GM20431 (cell line): Measurements from ENCODE around the gene SLC6A16.
"Not testable (repeated sequence)": the region's sequence is repeated elsewhere in the genome, so short reads cannot be mapped to it uniquely, and the experiment has no call there.

Experiments used
- in situ Hi-C: fragments of 300-500 bp; cut with MseI, MboI; formaldehyde crosslinking; loops from one replicate; pipeline ENCODE4 v1.15.0; 2020; ENCODE audit warnings: low sequenced_read_pairs; ENCODE audit not compliant: unreplicated experiment

The SLC6A16 gene

DNA sequence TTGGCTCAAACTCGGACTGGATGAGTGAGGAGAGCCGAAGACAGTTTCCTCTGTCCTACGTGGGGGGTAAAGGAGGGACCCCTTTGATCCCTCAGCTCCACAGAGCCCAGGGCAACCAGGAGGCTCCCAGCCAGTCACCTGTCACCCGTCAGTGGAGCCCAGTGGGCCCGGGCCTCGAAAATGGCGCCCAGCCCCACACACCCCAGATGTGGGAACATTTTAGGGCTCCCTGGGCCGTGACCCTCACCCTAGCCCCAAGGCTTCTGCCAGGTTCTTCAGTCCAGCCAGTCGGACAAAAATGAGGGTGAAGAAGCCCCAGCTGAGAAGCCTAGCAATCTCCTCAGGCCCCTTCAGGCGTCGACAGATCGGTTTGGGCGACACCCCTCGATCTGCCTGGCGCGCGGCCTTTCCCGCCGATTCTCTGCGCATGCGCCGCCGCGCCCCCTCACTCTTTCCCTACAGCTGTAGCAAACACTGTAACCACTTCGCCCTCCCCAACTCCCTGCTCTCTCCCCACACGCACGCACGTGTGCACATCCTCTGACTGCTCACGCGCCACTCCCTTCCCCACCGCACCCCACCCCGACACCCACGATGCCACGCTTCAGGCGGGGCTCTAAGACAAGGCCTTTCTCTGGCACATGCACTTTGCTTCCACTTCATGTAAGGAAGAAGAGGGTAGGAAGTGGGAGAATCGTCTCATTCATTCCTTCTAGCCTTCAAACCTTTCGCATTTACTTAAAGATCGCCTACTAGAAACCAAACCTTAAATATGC, at the start of gene SLC6A16:
TSS of gene SLC6A16 (minus strand) at position 391 of the 776 bp plus-strand sequence. CDS start 13,844 bp downstream, outside the sequence.
- in situ Hi-C loops: no loop called here

- in situ Hi-C loops: not testable (repeated sequence)
Observed at GRCh38 chr19:49373174-49373573, 48.2 kb upstream of the SLC6A16 start.

DNA sequence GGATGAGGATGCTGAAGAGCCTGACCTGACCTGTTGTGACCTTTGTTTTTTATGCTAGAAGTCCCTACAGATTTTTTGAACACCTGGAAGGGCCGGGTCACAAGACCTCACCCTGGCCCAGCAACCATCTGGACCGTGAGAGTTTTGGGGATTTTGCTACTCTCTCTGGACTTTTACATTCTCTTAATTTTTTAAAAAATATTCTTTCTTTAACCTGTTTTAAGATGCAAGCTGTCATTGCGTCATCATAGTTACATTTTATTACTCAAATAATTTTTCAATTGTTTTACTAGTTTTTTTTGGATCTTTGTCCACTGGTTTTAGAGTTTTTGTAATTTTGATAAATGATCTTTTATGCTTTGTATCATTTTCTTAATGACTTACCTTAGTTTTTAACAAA, 46.2 kb upstream of the SLC6A16 start:
- in situ Hi-C loops: no loop called here

DNA sequence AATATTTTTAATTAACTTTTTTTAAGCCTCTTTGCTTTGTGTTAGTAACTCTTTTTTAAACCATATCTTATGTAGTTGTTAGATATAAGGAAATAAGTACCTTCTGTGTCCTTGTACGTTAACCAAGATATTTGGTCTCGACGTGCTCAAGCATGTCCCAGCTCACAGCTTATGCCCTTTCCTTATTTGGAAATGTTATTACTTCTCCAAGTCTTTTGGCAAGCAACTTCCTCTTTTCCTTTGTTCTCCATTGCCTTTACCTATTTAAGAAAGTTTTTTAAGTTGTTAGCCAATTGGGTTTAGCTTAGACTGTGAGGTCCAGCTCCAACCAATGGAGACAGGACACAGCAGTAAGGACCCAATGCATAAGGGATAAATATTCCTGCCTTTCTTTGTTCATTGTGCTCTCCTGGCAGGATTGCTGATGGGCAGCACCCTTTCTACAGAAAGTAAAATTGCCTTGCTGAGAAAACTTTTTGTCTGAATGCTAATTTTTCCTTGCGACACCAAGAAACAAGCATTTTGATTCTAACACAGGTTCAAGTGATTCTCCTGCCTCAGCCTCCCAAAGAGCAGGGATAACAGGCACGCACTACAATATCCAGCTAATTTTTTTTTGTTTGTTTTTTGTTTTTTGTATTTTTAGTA, 43.8 kb upstream of the SLC6A16 start:
- in situ Hi-C loops: no loop called here

DNA sequence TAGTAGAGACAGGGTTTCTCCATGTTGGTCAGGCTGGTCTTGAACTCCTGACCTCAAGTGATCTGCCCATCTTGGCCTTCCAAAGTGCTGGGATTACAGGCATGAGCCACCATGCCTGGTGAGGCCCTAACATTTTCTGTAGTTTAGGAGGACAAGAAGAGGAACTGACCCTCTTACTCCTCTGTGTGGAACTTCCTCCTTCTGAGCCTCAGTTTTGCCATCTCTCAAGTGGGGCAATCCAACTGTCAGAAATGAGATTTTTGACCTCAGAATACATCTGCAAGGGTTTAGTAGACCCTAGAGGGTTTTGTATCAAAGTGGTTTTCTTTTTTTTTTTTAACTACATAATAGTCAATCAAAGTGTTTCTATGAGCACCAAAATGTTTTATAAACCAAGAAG, 41.1 kb upstream of the SLC6A16 start:
- in situ Hi-C loops: no loop called here

DNA sequence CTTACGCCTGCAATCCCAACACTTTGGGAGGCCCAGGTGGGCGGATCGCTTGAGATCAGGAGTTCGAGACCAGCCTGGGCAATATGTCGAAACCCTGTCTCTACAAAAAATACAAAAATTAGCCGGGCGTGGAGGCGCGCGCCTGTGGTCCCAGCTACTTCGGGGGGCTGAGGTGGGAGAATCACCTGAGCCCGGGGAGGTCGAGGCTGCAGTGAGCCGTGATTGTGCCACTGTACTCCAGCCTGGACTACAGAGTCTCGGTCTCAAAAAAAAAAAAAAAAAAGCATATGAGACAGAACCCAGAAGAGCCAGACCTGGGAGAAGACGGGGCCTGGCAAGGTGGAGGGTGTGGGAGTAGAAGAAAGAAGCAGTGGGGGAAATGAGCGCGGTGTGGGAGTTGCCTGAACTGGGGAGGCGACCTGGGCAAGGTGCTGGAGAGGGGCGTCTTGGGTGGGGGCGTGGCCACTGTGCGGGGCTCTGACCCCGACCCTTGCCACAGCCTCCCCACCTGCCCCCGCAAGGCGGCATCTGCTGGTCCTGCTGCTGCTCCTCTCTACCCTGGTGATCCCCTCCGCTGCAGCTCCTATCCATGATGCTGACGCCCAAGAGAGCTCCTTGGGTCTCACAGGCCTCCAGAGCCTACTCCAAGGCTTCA, 39.2 kb upstream of the SLC6A16 start:
- in situ Hi-C loops: no loop called here

DNA sequence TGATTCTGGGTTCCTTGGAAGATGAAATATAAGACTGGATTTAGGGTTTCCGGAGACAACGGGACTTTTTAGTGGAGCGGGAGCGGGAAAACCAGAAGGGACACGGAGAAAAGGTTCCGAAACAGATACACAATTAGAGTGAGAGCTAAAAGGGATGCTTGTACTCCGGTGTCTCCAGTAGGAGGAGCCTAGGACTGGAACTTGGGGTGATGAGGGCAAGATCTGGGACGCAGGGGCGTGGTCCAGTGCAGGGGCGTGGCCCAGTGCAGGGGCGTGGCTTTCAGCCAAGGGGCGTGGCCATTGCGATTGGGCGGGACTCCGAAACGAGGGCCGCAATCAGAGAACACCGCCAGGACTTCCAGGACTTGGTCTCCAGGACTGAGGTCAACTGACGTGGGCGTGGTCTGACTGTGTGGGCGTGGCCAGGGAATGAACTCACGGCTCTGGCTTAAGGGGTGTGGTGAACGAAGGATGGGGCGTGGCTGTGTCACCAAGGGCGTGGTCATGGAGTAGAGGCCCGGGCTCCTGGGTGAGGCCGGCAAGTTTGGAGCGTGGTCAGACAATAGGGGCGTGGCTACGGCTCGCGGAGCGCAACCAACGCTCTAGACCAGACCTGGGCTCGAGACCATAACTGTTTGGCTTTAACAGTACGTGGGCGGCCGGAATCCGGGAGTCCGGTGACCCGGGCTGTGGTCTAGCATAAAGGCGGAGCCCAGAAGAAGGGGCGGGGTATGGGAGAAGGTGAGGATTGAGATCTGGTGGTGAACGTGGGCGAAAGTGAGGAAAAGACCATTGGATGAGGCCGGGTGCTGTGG, 38.5 kb upstream of the SLC6A16 start, which contains the start of gene DKKL1:
TSS of gene DKKL1 (plus strand) at position 610 of the 815 bp plus-strand sequence. CDS start at position 732, 122 bp downstream.
- in situ Hi-C loops: no loop called here

DNA sequence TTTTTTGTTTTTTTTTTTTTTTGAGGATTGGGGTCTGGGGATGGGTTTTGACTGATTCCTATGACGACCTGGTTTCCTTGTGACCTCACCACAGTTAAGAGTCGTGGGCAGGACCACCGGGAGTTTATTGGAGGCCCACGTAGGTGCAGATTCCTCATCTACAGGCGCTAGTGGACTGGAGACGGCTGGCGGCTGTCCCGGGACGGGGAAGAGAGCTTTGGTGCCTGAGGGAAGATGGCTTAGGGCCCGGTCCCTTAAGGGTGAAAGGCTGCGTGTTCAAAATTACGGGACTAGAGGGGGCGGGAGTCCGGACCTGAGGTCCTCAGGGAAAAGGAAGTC, 37.9 kb upstream of the SLC6A16 start:
- in situ Hi-C loops: no loop called here

DNA sequence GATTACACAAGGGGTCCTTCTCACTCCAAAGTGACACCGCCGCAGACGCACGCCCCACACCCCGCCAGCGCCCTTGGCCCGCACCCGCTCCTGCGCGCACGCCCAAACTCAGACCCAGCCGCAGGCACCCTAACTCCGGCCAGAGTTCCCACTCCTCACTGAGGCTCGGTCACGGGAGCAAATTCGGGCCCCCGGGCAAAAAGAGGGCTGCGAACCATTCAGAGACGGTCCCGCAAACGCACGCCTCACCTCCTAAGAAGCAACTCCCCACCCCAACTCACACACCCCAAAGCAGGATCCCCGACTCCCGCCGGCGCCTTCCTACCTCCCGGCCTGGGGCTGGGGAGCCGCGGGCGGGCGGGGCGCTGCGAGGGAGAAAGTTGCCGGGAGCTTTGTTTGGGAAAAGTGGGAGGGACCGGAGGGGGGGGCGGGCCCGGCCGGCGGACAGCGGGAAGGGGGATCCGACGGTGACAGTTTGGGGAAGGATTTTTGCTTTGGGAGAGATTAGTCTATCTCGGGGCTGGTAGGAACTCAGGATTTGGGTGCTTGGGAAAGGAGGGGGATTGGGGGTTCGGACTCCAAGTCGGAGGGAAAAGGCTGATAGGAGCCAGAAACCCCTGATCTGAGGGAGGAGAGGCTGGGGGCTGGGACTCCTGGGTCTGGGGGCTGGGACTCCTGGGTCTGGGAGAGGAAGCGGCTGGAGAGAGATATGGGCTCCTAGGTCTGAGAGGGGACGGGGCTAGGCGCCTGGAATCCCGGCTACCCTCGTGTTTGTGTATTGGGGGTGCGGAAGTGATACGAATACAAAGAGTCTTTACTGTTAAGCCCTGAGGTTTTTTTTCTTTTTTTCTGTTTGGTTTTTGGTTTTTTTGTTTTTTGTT, 37.3 kb upstream of the SLC6A16 start, which contains the start of gene TEAD2:
TSS of gene TEAD2 (minus strand) at position 369 of the 881 bp plus-strand sequence. CDS start 2,341 bp downstream, outside the sequence.
- in situ Hi-C loops: no loop called here

- in situ Hi-C loops: no loop called here
Observed at GRCh38 chr19:49361438-49362047, 36.6 kb upstream of the SLC6A16 start.

DNA sequence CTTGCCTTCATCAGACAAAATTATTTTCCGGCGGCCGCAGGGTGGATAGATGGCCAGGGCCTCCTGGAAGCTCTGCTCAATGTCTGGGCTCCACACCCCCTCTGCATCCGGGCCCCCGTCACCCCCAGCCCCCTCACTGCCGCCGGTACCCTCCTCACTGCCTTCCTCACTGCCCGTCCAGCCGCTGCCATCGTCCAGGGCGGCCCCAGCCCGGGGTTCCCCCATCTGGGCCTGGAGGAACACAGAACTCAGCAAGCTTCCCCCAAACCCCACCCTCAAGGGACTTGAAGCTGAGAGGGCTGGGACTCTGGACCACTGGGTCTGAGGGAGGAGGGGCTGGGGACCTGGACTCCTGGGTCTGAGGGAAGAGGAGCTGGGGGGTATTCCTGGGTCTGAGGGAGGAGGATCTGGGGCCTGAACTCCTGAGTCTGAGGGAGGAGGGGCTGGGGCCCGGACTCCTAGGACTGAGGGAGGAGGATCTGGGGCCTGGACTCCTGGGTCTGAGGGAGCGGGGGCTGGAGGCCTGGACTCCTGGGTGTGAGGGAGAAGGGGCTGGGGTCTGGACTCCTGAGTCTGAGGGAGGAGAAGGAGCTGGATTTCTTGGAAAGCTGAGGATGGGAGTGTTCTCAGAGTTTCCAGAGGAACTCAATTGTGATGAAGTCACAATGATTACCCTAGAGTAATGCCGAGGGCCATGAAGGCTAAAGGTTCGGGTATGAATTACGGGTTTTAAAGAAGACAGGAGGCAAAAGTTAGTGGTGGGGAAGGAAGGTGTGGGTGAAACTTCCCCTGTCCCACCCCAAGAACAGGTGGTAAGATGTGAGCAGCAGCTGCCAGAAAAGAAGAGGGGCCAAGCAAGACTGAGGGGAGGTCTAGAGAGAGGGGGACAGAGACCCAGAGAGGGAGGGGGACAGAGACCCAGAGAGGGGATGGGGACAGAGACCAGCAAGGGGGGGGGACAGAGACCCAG, 35.1 kb upstream of the SLC6A16 start:
- in situ Hi-C loops: no loop called here

- in situ Hi-C loops: no loop called here
Observed at GRCh38 chr19:49357186-49357585, 32.2 kb upstream of the SLC6A16 start.

GRCh38 chr19:49356382-49356781, 31.4 kb upstream of the SLC6A16 start:
- in situ Hi-C loops: no loop called here

DNA sequence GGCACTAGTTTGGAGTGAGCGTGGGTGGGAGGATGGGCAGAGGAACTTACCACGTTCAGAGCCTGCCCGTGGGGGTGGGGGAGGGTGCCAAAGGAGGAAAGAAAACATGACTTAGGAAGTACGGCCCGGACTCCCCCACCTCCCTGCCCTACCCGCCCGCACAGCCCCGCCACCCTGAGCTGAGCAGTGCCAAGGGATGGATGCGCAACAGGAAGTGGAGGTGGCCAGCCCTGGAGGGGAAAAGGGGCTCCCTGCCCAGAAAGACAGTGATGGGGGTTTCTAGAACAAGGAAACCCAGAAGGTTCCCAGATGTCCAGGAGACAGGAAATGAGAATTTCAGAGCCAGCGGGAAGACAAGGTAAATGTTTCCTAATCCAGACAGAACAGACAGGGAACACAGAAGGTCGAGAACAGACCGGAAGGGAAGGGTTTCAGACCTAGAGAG, 30.9 kb upstream of the SLC6A16 start:
- in situ Hi-C loops: no loop called here

DNA sequence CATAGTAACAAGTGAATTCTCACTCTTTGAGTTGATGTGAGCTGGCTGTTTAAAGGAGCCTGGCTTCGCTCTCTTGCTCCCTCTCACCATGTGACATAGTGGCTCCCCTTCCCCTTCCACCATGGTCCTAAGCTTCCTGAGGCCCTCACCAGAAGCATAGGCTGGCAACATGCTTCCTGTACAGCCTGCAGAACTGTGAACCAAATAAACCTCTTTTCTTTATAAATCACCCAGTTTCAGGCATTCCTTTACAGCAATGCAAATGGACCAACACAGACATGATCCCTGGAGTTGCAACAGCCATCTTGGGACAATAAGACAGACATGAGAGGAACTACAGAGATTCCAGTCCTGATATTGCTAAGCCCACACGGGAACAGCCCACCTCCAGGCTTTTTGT, 24.6 kb upstream of the SLC6A16 start:
- in situ Hi-C loops: no loop called here

DNA sequence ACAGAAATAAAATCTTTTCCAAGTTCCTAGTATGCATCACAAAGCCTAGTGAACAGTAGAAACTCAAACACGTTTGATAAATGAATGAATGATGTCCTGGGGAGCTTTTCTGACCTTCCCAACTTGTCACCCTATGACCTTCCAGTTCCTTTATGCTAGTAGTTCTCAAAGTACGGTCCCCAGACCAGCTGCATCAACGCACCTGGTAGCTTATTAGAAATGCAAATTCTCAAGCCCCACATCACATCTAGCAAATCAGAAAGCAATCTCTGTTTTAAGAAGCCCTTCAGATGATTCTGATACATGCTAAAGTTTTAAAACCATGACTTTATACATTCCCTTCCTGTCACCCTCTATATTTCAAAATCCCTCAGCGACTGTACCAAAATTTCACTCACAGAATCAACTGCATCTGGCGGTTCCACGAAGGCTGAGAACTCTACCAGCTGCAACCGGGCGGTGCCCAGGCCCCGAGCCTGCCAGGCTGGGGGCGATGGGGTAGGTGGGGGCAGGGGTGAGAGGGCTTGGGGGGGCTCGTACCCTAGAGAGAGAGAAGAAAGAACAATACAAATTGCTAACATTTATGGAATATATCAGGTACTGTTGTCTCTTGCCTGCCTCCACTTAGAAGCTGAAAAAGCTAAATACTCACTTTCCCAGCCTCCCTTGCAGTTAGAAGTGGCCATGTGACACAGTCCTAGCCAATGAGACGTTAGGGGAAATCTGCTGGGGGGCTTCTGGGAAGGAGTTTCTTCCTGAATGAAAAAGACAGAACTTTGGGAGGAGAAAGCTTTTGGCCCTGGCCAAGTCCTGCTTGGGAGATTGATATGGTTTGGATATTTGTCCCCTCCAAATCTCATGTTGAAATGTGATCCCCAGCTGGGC, 23.6 kb upstream of the SLC6A16 start:
- in situ Hi-C loops: no loop called here

DNA sequence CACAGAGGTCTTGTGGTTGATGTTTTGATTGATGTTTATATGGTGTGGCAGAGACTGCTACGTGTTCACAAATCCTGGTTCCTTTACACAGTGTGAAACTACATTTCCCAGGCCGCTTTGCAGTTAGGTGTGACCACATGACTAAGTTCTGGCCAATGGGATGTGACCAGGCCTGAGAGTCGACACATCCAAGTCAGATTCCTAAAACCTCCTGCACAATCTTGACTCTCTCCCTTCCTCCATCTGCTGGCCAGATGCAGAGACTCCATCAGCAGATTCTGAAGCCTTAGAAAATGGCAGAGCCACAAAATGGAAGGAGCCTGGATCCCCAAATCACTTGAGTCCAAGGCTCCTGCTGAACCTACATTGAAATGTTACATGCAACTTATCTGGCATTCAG, 22.8 kb upstream of the SLC6A16 start:
- in situ Hi-C loops: no loop called here
